ENCODE measurements around the gene AOC3. TPM values are rescaled to one million over a fixed set of nuclear protein-coding genes. Genes with fewer than 3 reads are reported as not detected.
"Not testable (repeated sequence)": the region's sequence is repeated elsewhere in the genome, so short reads cannot be mapped to it uniquely, and the experiment has no call there.

AOC3 gene
- total and polyA plus RNA-seq, 10 donors, result 7.1 to 32.5 (median 15.8) TPM

- DNase-seq, result peak; percentile 28
- TF ChIP-seq POLR2AphosphoS5 (IDR thresholded peaks at IDR 0.05), result peak in 1 of 3 donors; percentile 18
- H3K4me1 ChIP-seq, result peaks cover 0 to 53% (median 21%) of the 10 kb centered on the region in 6 donors
- intact Hi-C loops (cut with DNase I; ENCODE audit: low total_unique reads); H3K9me3 ChIP-seq; H3K27me3 ChIP-seq (replicated peaks in 1 of 7); H3K36me3 ChIP-seq: not testable (repeated sequence)
- 82 to 91% (median 87%) methylated on average over 12 to 25 of the region's 28 CpGs for WGBS, 5 donors
- peak overlapping the region in 4 of 8 donors; percentile 20 to 55 (median 42) for H3K27ac ChIP-seq
- H3K4me3 ChIP-seq, result peak overlapping the region in 4 of 8 donors; percentile 10 to 62 (median 30)
These were observed 607 bp downstream of the AOC3 start for GRCh38 chr17:42851371-42852240.

DNA sequence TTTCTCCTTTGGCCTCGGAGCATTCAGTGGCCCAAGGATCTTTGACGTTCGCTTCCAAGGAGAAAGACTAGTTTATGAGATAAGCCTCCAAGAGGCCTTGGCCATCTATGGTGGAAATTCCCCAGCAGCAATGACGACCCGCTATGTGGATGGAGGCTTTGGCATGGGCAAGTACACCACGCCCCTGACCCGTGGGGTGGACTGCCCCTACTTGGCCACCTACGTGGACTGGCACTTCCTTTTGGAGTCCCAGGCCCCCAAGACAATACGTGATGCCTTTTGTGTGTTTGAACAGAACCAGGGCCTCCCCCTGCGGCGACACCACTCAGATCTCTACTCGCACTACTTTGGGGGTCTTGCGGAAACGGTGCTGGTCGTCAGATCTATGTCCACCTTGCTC, 1.4 kb downstream of the AOC3 start:
- Histone ChIP-seq H3K4me3 (peak overlapping the region in 4 of 8 donors; percentile 11 to 62 (median 19)), H3K27ac (peak overlapping the region in 3 of 8 donors; percentile 20 to 48 (median 35)), H3K36me3 (peaks cover 0 to 4% (median 0%) of the 10 kb centered on the region in 6 donors), H3K4me1 (peaks cover 0 to 45% (median 18%) of the 10 kb centered on the region in 6 donors), H3K27me3 (replicated peaks in 1 of 7) (no peaks in the 10 kb centered on the region), H3K9me3 (no peaks in the 10 kb centered on the region)
- DNase-seq, result peak; percentile 34
- TF ChIP-seq POLR2A (IDR thresholded peaks at IDR 0.05) (no peak), CTCF (IDR thresholded peaks at IDR 0.05 in 8 of 11, conservative IDR thresholded peaks at IDR 0.05 in 3 of 11) (no peak), POLR2AphosphoS5 (IDR thresholded peaks at IDR 0.05) (no peak)
- 67 to 84% (median 79%) methylated on average over 12 to 15 of the region's 15 CpGs for WGBS, 5 donors
- intact Hi-C loops (cut with DNase I; ENCODE audit: low total_unique reads), result no loop called here

GRCh38 chr17:42853004-42853403, 2.0 kb downstream of the AOC3 start:
- Histone ChIP-seq H3K27ac (peak overlapping the region in 3 of 8 donors; percentile 20 to 48 (median 35)), H3K27me3 (replicated peaks in 1 of 7) (no peaks in the 10 kb centered on the region), H3K9me3 (no peaks in the 10 kb centered on the region), H3K36me3 (peaks cover 0 to 4% (median 0%) of the 10 kb centered on the region in 6 donors), H3K4me3 (peak overlapping the region in 6 of 8 donors; percentile 11 to 62 (median 14)), H3K4me1 (peaks cover 0 to 43% (median 17%) of the 10 kb centered on the region in 6 donors)
- 55 to 67% (median 58%) methylated on average over 4 of the region's 4 CpGs for WGBS, 5 donors
- DNase-seq, result no peak
- intact Hi-C loops (cut with DNase I; ENCODE audit: low total_unique reads), result no loop called here
- TF ChIP-seq CTCF (IDR thresholded peaks at IDR 0.05 in 8 of 11, conservative IDR thresholded peaks at IDR 0.05 in 3 of 11) (no peak), POLR2A (IDR thresholded peaks at IDR 0.05) (no peak), POLR2AphosphoS5 (IDR thresholded peaks at IDR 0.05) (no peak)

DNA sequence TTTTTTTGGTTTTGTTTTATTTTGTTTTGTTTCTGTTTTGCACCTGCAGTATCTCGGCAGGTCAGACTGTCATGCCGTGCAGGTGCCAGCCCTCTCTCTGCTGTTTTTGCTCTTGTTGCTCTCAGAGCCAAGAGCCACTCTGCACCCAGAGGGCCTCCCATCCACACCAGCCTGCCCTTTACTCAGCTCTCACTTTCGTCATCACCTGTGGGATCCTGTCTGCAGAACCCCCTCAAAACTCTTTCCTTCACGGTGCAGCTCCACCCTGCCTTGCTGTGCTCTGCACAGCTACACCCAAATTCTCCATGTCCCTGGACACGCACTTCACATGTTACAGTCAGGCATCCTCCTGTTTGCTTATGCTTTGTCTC, 2.6 kb downstream of the AOC3 start:
- 51 to 74% (median 73%) methylated on average over 5 of the region's 5 CpGs for WGBS, 5 donors
- TF ChIP-seq POLR2A (IDR thresholded peaks at IDR 0.05) (no peak), CTCF (IDR thresholded peaks at IDR 0.05 in 8 of 11, conservative IDR thresholded peaks at IDR 0.05 in 3 of 11) (no peak), POLR2AphosphoS5 (IDR thresholded peaks at IDR 0.05) (no peak)
- Histone ChIP-seq H3K9me3 (no peaks in the 10 kb centered on the region), H3K36me3 (peaks cover 0 to 4% (median 0%) of the 10 kb centered on the region in 6 donors), H3K27ac (peak overlapping the region in 2 of 8 donors; percentile 3 to 27), H3K4me1 (peaks cover 0 to 43% (median 17%) of the 10 kb centered on the region in 6 donors), H3K27me3 (replicated peaks in 1 of 7) (no peaks in the 10 kb centered on the region), H3K4me3 (peak overlapping the region in 5 of 8 donors; percentile 11 to 62 (median 13))
- DNase-seq, result peak; percentile 25
- intact Hi-C loops (cut with DNase I; ENCODE audit: low total_unique reads), result no loop called here
